OCI-LY7 (cell line): ENCODE data around the gene CEP95. TPM values are rescaled to one million over a fixed set of nuclear protein-coding genes. Genes with fewer than 3 reads are reported as not detected.

Experiments
- BruUV-seq: library from RNA; stranded (reverse); fragments of 400-500 nt; replicated peaks from 2 replicates; lab custom pipeline; 2021; lab: Mats Ljungman, UMichigan
- CTCF ChIA-PET: fragments of 300-600 bp; sonication (Branson Sonifier 250); formaldehyde crosslinking; loops from one replicate; lab custom pipeline; 2022; ENCODE audit warnings: antibody characterized with exemption; ENCODE audit not compliant: unreplicated experiment; lab: Charles Lee
- POLR2A ChIA-PET: fragments of 300-600 bp; sonication (Branson Sonifier 250); formaldehyde crosslinking; loops from one replicate; lab custom pipeline; 2022; ENCODE audit warnings: antibody characterized with exemption; lab: Charles Lee
- DNase-seq: peaks from one replicate; pipeline ENCODE4 v3.0.0-alpha.2; 2015; ENCODE audit warnings: low spot score
- H2AFZ ChIP-seq: fragments of 200-600 bp; sonication (generic), shearing (Covaris generic); 2 replicates; pipeline ENCODE4 v1.6.1; 2014; ENCODE audit warnings: mild to moderate bottlenecking, antibody characterized with exemption, low read length, moderate library complexity
- H3K27ac ChIP-seq: fragments of 200-600 bp; sonication (generic); 2 replicates; pipeline ENCODE4 v1.5.1; 2014; ENCODE audit warnings: mixed run types, low read depth, mild to moderate bottlenecking, moderate library complexity, low read length, inconsistent platforms; ENCODE audit not compliant: poor library complexity, severe bottlenecking
- H3K36me3 ChIP-seq: fragments of 200-600 bp; sonication (generic); 2 replicates; pipeline ENCODE4 v1.6.1; 2014; ENCODE audit warnings: mild to moderate bottlenecking, antibody characterized with exemption, low read length, moderate library complexity, mixed read lengths; ENCODE audit not compliant: insufficient read depth
- H3K4me1 ChIP-seq: fragments of 200-600 bp; sonication (generic); 2 replicates; pipeline ENCODE4 v1.5.1; 2014; ENCODE audit warnings: mild to moderate bottlenecking, low read length; ENCODE audit not compliant: insufficient read depth, poor library complexity, severe bottlenecking
- H3K4me2 ChIP-seq: fragments of 200-600 bp; sonication (generic); 2 replicates; pipeline ENCODE4 v1.6.1; 2014; ENCODE audit warnings: mild to moderate bottlenecking, low read length
- H3K4me3 ChIP-seq: fragments of 200-600 bp; sonication (generic); 2 replicates; pipeline ENCODE4 v1.5.1; 2014; ENCODE audit warnings: mild to moderate bottlenecking, low read depth, low read length; ENCODE audit not compliant: poor library complexity, severe bottlenecking
- H3K79me2 ChIP-seq: fragments of 200-600 bp; sonication (generic); 2 replicates; pipeline ENCODE4 v1.6.1; 2016; ENCODE audit warnings: low read depth, mild to moderate bottlenecking, low read length, moderate library complexity, mixed read lengths; ENCODE audit not compliant: insufficient read depth
- H3K9me2 ChIP-seq: fragments of 200-600 bp; sonication (generic); 2 replicates; pipeline ENCODE4 v1.6.1; 2016; ENCODE audit warnings: mild to moderate bottlenecking, low read length, mixed read lengths; ENCODE audit not compliant: insufficient read depth
- H3K9me3 ChIP-seq: fragments of 200-600 bp; sonication (generic); 2 replicates; pipeline ENCODE4 v1.6.1; 2014; ENCODE audit warnings: mild to moderate bottlenecking, mixed run types, low read length, mixed read lengths
- H4K20me1 ChIP-seq: fragments of 200-600 bp; sonication (generic); 2 replicates; pipeline ENCODE4 v1.6.1; 2014; ENCODE audit warnings: mild to moderate bottlenecking, antibody characterized with exemption, low read length, moderate library complexity, mixed read lengths; ENCODE audit not compliant: insufficient read depth
- CTCF ChIP-seq: fragments of 200-600 bp; sonication (generic); conservative IDR thresholded peaks from 2 replicates; pipeline ENCODE4 v1.5.1; 2014; ENCODE audit warnings: mild to moderate bottlenecking, antibody characterized with exemption, low read length, moderate library complexity, mixed read lengths
- EZH2phosphoT487 ChIP-seq: fragments of 200-600 bp; sonication (generic); IDR thresholded peaks from 2 replicates; pipeline ENCODE4 v1.6.1; 2018; ENCODE audit warnings: low read depth, borderline replicate concordance, mild to moderate bottlenecking, mixed run types, antibody characterized with exemption, low read length, moderate library complexity, mixed read lengths
- intact Hi-C: fragments of 100-400 bp; cut with micrococcal nuclease; formaldehyde crosslinking; loops from one replicate; pipeline ENCODE4 v1.10.0; 2022; ENCODE audit not compliant: unreplicated experiment
- total RNA-seq, 2 experiments: library from RNA; depleted of rRNA in 1 of 2; stranded (reverse); fragments of >200 nt in 1 of 2; shearing (Covaris generic) in 1 of 2; gene quantifications; 2 replicates each; pipeline ENCODE4 v1.2.3, GENCODE V29; 2014 to 2022

CEP95 gene
- total RNA-seq, 2 experiments from 2014 or later: 62.7 to 89.6 TPM

GRCh38 chr17:64536913-64537312 lies 30.1 kb downstream of the CEP95 start:
- H3K9me2 ChIP-seq: no peaks in the 10 kb centered on the region
- CTCF ChIA-PET: no interaction called here
- no peaks in the 10 kb centered on the region for H3K79me2 ChIP-seq
- H4K20me1 ChIP-seq: no peaks in the 10 kb centered on the region
- peaks cover 90% of the 10 kb centered on the region for H3K36me3 ChIP-seq
- H3K27ac ChIP-seq: no peak overlapping the region
- POLR2A ChIA-PET: interaction anchor here (0.6 kb wide), 1 partner anchor 47 kb away, joined by 5 read pairs; no protein-coding TSS in a partner anchor
- H2AFZ ChIP-seq: no peak overlapping the region
- no peak overlapping the region for H3K4me3 ChIP-seq
- no peak for TF ChIP-seq CTCF
- TF ChIP-seq EZH2phosphoT487: no peak
- no TSS peak for BruUV-seq
- H3K4me2 ChIP-seq: no peak overlapping the region
- H3K4me1 ChIP-seq: no peaks in the 10 kb centered on the region
- DNase-seq: no peak
- no peaks in the 10 kb centered on the region for H3K9me3 ChIP-seq
- intact Hi-C loops: loop anchor here (5.0 kb wide), 1 partner anchor 110 kb away; no protein-coding TSS in a partner anchor

- TF ChIP-seq EZH2phosphoT487 (no peak), CTCF (no peak)
- no TSS peak for BruUV-seq
- ChIA-PET POLR2A (interaction anchor here (0.6 kb wide), 1 partner anchor 46 kb away, joined by 5 read pairs; no protein-coding TSS in a partner anchor), CTCF (no interaction called here)
- no peak overlapping the region for H3K4me3 ChIP-seq
- no peaks in the 10 kb centered on the region for H3K9me3 ChIP-seq
- no peaks in the 10 kb centered on the region for H3K9me2 ChIP-seq
- no peaks in the 10 kb centered on the region for H4K20me1 ChIP-seq
- peaks cover 90% of the 10 kb centered on the region for H3K36me3 ChIP-seq
- intact Hi-C loops: loop anchor here (5.0 kb wide), 1 partner anchor 110 kb away; no protein-coding TSS in a partner anchor
- DNase-seq: no peak
- H3K4me1 ChIP-seq: no peaks in the 10 kb centered on the region
- no peak overlapping the region for H3K4me2 ChIP-seq
- no peaks in the 10 kb centered on the region for H3K79me2 ChIP-seq
- H3K27ac ChIP-seq: no peak overlapping the region
- no peak overlapping the region for H2AFZ ChIP-seq
Observed at GRCh38 chr17:64537488-64537887, 30.7 kb downstream of the CEP95 start.

GRCh38 chr17:64538508-64539130 lies 31.8 kb downstream of the CEP95 start:
- no peak overlapping the region for H3K27ac ChIP-seq
- CTCF ChIA-PET: no interaction called here
- TF ChIP-seq EZH2phosphoT487: no peak

More at GRCh38 chr17:64538508-64539130, 31.8 kb downstream of the CEP95 start:
- POLR2A ChIA-PET: interaction anchor here (1.0 kb wide), 1 partner anchor 23 kb away, joined by 3 read pairs; no protein-coding TSS in a partner anchor
- Histone ChIP-seq H3K9me2 (no peaks in the 10 kb centered on the region), H3K4me1 (no peaks in the 10 kb centered on the region), H2AFZ (no peak overlapping the region), H3K9me3 (no peaks in the 10 kb centered on the region), H3K4me2 (no peak overlapping the region), H4K20me1 (no peaks in the 10 kb centered on the region), H3K4me3 (no peak overlapping the region), H3K36me3 (peaks cover 84% of the 10 kb centered on the region), H3K79me2 (no peaks in the 10 kb centered on the region)
- no peak for DNase-seq
- intact Hi-C loops: loop anchor here (5.0 kb wide), 1 partner anchor 109 kb away; no protein-coding TSS in a partner anchor
- BruUV-seq: no TSS peak
